Measurements from ENCODE around the gene ITPK1.

DNA sequence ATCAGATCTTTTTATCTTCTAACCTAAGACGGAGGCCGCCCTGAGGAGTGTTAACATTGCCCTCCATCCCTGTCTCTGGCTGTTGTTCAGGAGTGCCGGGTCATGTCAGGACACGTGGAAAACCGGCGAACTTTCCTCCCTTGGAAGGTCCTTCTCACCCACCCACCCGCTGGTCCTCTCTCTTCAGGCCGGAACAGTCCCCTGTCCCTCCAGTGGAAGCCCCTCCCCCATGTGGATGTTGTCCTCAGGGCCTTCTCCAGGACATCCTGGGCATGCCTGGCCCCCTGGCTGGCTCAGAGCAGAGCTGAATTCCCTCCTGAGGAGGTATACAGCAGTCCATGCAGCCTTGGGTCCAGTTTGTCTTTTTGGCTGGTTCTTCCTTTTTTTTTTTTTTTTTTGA lies 20.3 kb upstream of the ITPK1 start:
- no peak for TF ChIP-seq EP300 (IDR thresholded peaks at IDR 0.05)
- TF ChIP-seq, protein P1, sequence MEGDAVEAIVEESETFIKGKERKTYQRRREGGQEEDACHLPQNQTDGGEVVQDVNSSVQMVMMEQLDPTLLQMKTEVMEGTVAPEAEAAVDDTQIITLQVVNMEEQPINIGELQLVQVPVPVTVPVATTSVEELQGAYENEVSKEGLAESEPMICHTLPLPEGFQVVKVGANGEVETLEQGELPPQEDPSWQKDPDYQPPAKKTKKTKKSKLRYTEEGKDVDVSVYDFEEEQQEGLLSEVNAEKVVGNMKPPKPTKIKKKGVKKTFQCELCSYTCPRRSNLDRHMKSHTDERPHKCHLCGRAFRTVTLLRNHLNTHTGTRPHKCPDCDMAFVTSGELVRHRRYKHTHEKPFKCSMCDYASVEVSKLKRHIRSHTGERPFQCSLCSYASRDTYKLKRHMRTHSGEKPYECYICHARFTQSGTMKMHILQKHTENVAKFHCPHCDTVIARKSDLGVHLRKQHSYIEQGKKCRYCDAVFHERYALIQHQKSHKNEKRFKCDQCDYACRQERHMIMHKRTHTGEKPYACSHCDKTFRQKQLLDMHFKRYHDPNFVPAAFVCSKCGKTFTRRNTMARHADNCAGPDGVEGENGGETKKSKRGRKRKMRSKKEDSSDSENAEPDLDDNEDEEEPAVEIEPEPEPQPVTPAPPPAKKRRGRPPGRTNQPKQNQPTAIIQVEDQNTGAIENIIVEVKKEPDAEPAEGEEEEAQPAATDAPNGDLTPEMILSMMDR (IDR thresholded peaks at IDR 0.05), result no peak
- TF ChIP-seq POLR2A (IDR thresholded peaks at IDR 0.05), result no peak
- no peak for TF ChIP-seq POLR2AphosphoS5 (IDR thresholded peaks at IDR 0.05)

Data from stomach (tissue), 4 donors.